Esophagus muscularis mucosa (tissue), 4 donors: ENCODE data around the gene SYNPO2. TPM values are rescaled to one million over a fixed set of nuclear protein-coding genes. Genes with fewer than 3 reads are reported as not detected.
A peak's percentile ranks its signal among the peaks of the same experiment; 100 is the strongest.
"Not testable (repeated sequence)": the region's sequence is repeated elsewhere in the genome, so short reads cannot be mapped to it uniquely, and the experiment has no call there.

Experiments
- DNase-seq: peaks from one replicate; pipeline ENCODE4 v3.0.0-alpha.2; 2017; ENCODE audit errors: extremely low spot score
- H3K27ac ChIP-seq, 4 donors: fragments of 200-600 bp; sonication (generic); replicated peaks in 1 of 4; 1 replicate in 3 of 4; 2 replicates in 1 of 4; pipeline ENCODE4 v1.5.1; 2016 to 2019; ENCODE audit warnings: mild to moderate bottlenecking in 1 of 4
- H3K27me3 ChIP-seq, 4 donors: fragments of 200-600 bp; sonication (generic); one replicate each; pipeline versions ENCODE4 v1.5.1 to v1.6.0; 2016 to 2019
- H3K36me3 ChIP-seq, 4 donors: fragments of 200-600 bp; sonication (generic); one replicate each; pipeline ENCODE4 v1.5.1; 2016 to 2019
- H3K4me1 ChIP-seq, 4 donors: fragments of 200-600 bp; sonication (generic); one replicate each; pipeline ENCODE4 v1.5.1; 2016 to 2019
- H3K4me3 ChIP-seq, 4 donors: fragments of 200-600 bp; sonication (generic); 1 replicate in 2 of 4; 2 replicates in 2 of 4; pipeline ENCODE4 v1.5.1; 2016 to 2019; ENCODE audit warnings: mild to moderate bottlenecking in 4 of 4, moderate library complexity in 1 of 4
- H3K9me3 ChIP-seq, 4 donors: fragments of 200-600 bp; sonication (generic); 1 replicate in 3 of 4; 2 replicates in 1 of 4; pipeline ENCODE4 v1.5.1; 2016 to 2019
- CTCF ChIP-seq, 3 experiments: fragments of 200-600 bp in 2 of 3; fragments of 450-650 bp in 1 of 3; sonication (generic) in 2 of 3; IDR thresholded peaks; one replicate each; pipeline ENCODE4 v1.5.1; 2017 to 2019; ENCODE audit warnings: antibody characterized with exemption in 3 of 3, mild to moderate bottlenecking in 2 of 3, moderate library complexity in 1 of 3
- EP300 ChIP-seq: sonication (generic); formaldehyde crosslinking; IDR thresholded peaks from one replicate; pipeline ENCODE4 v1.6.1; 2017; ENCODE audit warnings: antibody characterized with exemption
- POLR2A ChIP-seq: fragments of 450-650 bp; IDR thresholded peaks from one replicate; pipeline ENCODE4 v1.6.1; 2017; ENCODE audit warnings: antibody characterized with exemption, moderate library complexity, mild to moderate bottlenecking, low read depth
- POLR2AphosphoS5 ChIP-seq, 2 donors: sonication (generic); formaldehyde crosslinking; IDR thresholded peaks; one replicate each; pipeline ENCODE4 v1.6.1; 2017; ENCODE audit warnings: antibody characterized with exemption in 2 of 2
- WGBS: methylation state at CpG from one replicate; pipeline ENCODE4 v1.1.5; 2018; 5-methylcytosine and 5-hydroxymethylcytosine counted together
- intact Hi-C: fragments of 100-400 bp; cut with DNase I; formaldehyde crosslinking; loops from one replicate; pipeline ENCODE4 v1.15.1; 2023
- total RNA-seq, 4 donors: library from RNA; depleted of rRNA; stranded (reverse); fragments of >200 nt; gene quantifications; one replicate each; pipeline versions ENCODE4 v1.1.0 to v1.2.1, GENCODE V29; 2016

Gene SYNPO2
- total RNA-seq, 4 donors from 2014 or later, result 2,073 to 2,783 (median 2,517) TPM

- H3K4me1 ChIP-seq, result peaks cover 43 to 96% (median 91%) of the 10 kb centered on the region in 4 donors
- no peaks in the 10 kb centered on the region for H3K36me3 ChIP-seq
- peak overlapping the region; percentile 79 to 88 (median 84) for H3K27ac ChIP-seq
- WGBS, result 84% methylated on average over 7 of the region's 7 CpGs
- no peaks in the 10 kb centered on the region for H3K9me3 ChIP-seq
- no peaks in the 10 kb centered on the region for H3K27me3 ChIP-seq
- no peak for TF ChIP-seq POLR2AphosphoS5 (IDR thresholded peaks at IDR 0.05)
- no peak for TF ChIP-seq EP300
- TF ChIP-seq POLR2A, result no peak
- TF ChIP-seq CTCF (IDR thresholded peaks at IDR 0.05), result no peak
- intact Hi-C loops, result no loop called here
- DNase-seq, result no peak
- no peak overlapping the region for H3K4me3 ChIP-seq
Observed at GRCh38 chr4:118975449-118976192, 87.0 kb downstream of the SYNPO2 start.

- H3K4me3 ChIP-seq, H3K9me3 ChIP-seq, H3K27me3 ChIP-seq, H3K36me3 ChIP-seq, DNase-seq, intact Hi-C loops: not testable (repeated sequence)
- Histone ChIP-seq H3K4me1 (peaks cover 48 to 96% (median 91%) of the 10 kb centered on the region in 4 donors), H3K27ac (peak overlapping the region; percentile 79 to 88 (median 84))
- 88% methylated on average over 8 of the region's 12 CpGs for WGBS
Observed at GRCh38 chr4:118976193-118976560, 87.5 kb downstream of the SYNPO2 start.

GRCh38 chr4:118977100-118977499 lies 88.4 kb downstream of the SYNPO2 start:
- H3K27me3 ChIP-seq, H3K4me3 ChIP-seq, H3K9me3 ChIP-seq, intact Hi-C loops, H3K36me3 ChIP-seq: not testable (repeated sequence)
- Histone ChIP-seq H3K4me1 (peaks cover 46 to 96% (median 90%) of the 10 kb centered on the region in 4 donors), H3K27ac (peak overlapping the region; percentile 48 to 91 (median 75))
- 100% methylated on average over 1 of the region's 24 CpGs for WGBS
- DNase-seq, result peak; percentile 45

- no peak for DNase-seq
- H3K4me3 ChIP-seq, result no peak overlapping the region
- no peaks in the 10 kb centered on the region for H3K9me3 ChIP-seq
- peaks cover 47 to 96% (median 90%) of the 10 kb centered on the region in 4 donors for H3K4me1 ChIP-seq
- H3K36me3 ChIP-seq, result no peaks in the 10 kb centered on the region
- 59% methylated on average over 3 of the region's 3 CpGs for WGBS
- TF ChIP-seq POLR2AphosphoS5 (IDR thresholded peaks at IDR 0.05) (no peak), EP300 (no peak), POLR2A (no peak), CTCF (IDR thresholded peaks at IDR 0.05) (no peak)
- H3K27ac ChIP-seq, result peak overlapping the region; percentile 85 to 91 (median 90)
- H3K27me3 ChIP-seq, result no peaks in the 10 kb centered on the region
- intact Hi-C loops, result no loop called here
Observed at GRCh38 chr4:118979712-118980111, 91.1 kb downstream of the SYNPO2 start.

- intact Hi-C loops, result no loop called here
Observed at GRCh38 chr4:118981171-118981838, 92.7 kb downstream of the SYNPO2 start.

More at GRCh38 chr4:118981171-118981838, 92.7 kb downstream of the SYNPO2 start:
- no peaks in the 10 kb centered on the region for H3K9me3 ChIP-seq
- no peaks in the 10 kb centered on the region for H3K36me3 ChIP-seq
- H3K27me3 ChIP-seq, result no peaks in the 10 kb centered on the region
- TF ChIP-seq CTCF (IDR thresholded peaks at IDR 0.05), result no peak
- TF ChIP-seq EP300, result no peak
- no peak for TF ChIP-seq POLR2AphosphoS5 (IDR thresholded peaks at IDR 0.05)
- no peak for TF ChIP-seq POLR2A
- no peak for DNase-seq
- peaks cover 45 to 96% (median 87%) of the 10 kb centered on the region in 4 donors for H3K4me1 ChIP-seq
- H3K27ac ChIP-seq, result peak overlapping the region; percentile 85 to 91 (median 90)
- 34% methylated on average over 6 of the region's 6 CpGs for WGBS
- peak overlapping the region; percentile 14 to 27 (median 20) for H3K4me3 ChIP-seq
